ENCODE measurements around the gene SF1. TPM values are rescaled to one million over a fixed set of nuclear protein-coding genes. Genes with fewer than 3 reads are reported as not detected.

Gene SF1
- total RNA-seq, 4 donors from 2014 or later: 199 to 285 (median 234) TPM

DNA sequence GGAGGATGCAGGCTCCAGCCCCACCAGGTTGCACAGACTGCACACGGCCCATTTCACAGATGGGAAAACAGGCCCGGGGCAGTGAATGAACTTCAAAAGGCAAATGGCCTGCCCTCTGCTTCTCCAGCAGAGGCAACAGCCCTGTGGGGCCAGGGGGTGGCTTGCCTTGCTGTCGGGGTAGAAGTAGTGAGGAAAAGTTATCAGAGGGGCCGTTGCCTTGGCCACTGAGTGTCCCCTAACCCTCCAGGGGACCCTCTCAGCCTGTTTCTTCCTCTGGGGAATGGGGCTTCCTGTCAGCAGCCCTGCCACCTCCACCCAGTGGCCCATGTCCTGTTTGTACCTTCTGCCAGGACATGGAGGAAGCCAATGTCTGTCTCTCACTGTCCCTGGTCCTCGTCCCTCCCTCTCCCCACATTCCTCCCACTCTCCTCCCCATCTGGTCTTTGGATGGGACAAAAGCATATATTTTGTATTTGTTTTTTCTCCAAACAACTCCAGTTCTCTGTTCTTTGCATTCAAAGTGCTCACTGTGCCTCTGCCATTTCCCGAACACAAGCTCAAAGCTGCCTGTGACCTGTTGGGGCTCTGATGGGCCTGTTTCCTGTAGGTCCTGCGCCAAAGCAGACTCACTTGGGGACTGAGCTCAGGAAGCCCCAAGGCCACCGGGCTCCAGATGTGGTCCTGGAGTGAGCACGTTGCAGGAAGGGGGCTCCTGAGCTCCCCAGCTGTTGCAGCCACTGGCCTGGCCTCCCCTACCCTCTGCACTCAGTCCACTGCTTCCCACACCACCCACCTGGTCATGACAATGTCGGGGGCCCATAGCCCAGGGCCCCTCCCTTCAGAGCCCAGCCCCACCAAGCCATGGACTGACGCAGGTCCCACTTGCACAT, 15.2 kb upstream of the SF1 start:
- DNase-seq (ENCODE audit: extremely low spot score): no peak

DNA sequence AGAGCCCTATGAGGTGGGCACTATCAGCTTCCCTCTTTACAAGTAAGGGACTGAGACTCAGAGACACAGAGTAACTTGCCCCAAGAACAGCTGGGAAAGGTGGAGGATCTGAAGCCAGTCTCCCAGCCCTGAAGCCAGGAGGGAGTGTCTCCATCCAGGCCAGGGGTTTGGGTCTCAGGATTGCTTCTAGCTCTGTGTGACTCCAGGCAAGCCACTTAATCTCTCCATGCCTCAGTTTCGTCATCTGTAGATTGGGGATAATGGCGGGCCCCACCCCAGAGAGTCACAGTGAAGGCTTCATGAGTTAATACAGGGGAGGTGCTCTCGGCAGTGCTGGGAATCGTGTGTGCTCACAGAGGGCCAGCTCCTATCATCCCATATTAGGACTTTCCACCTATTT, 14.1 kb upstream of the SF1 start:
- Histone ChIP-seq H3K4me3 (no peak overlapping the region), H3K4me1 (peaks cover 0 to 10% (median 8%) of the 10 kb centered on the region in 4 donors), H3K36me3 (peaks cover 18 to 84% (median 61%) of the 10 kb centered on the region in 4 donors), H3K27ac (replicated peaks in 1 of 4) (no peak overlapping the region), H3K9me3 (no peaks in the 10 kb centered on the region), H3K27me3 (no peaks in the 10 kb centered on the region)
- DNase-seq (ENCODE audit: extremely low spot score): no peak
- TF ChIP-seq, protein P1, sequence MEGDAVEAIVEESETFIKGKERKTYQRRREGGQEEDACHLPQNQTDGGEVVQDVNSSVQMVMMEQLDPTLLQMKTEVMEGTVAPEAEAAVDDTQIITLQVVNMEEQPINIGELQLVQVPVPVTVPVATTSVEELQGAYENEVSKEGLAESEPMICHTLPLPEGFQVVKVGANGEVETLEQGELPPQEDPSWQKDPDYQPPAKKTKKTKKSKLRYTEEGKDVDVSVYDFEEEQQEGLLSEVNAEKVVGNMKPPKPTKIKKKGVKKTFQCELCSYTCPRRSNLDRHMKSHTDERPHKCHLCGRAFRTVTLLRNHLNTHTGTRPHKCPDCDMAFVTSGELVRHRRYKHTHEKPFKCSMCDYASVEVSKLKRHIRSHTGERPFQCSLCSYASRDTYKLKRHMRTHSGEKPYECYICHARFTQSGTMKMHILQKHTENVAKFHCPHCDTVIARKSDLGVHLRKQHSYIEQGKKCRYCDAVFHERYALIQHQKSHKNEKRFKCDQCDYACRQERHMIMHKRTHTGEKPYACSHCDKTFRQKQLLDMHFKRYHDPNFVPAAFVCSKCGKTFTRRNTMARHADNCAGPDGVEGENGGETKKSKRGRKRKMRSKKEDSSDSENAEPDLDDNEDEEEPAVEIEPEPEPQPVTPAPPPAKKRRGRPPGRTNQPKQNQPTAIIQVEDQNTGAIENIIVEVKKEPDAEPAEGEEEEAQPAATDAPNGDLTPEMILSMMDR (IDR thresholded peaks at IDR 0.05): no peak
- no peak for TF ChIP-seq POLR2AphosphoS5 (IDR thresholded peaks at IDR 0.05)
- no peak for TF ChIP-seq POLR2A (IDR thresholded peaks at IDR 0.05; ENCODE audit: low read depth)
- WGBS: 91% methylated on average over 4 of the region's 4 CpGs
- intact Hi-C loops (cut with DNase I): no loop called here

More for the DNA sequence above, 15.2 kb upstream of the SF1 start:
- intact Hi-C loops (cut with DNase I): no loop called here
- Histone ChIP-seq H3K4me1 (peaks cover 0 to 6% (median 2%) of the 10 kb centered on the region in 4 donors), H3K36me3 (peaks cover 18 to 88% (median 66%) of the 10 kb centered on the region in 4 donors), H3K4me3 (no peak overlapping the region), H3K27ac (replicated peaks in 1 of 4) (peak overlapping the region in 3 of 4 donors; percentile 7 to 18 (median 16)), H3K27me3 (no peaks in the 10 kb centered on the region), H3K9me3 (no peaks in the 10 kb centered on the region)
- TF ChIP-seq EP300 (IDR thresholded peaks at IDR 0.05) (no peak), POLR2AphosphoS5 (IDR thresholded peaks at IDR 0.05) (no peak), POLR2A (IDR thresholded peaks at IDR 0.05; ENCODE audit: low read depth) (no peak)
- TF ChIP-seq, protein P1 (IDR thresholded peaks at IDR 0.05): no peak
- 75% methylated on average over 11 of the region's 11 CpGs for WGBS

DNA sequence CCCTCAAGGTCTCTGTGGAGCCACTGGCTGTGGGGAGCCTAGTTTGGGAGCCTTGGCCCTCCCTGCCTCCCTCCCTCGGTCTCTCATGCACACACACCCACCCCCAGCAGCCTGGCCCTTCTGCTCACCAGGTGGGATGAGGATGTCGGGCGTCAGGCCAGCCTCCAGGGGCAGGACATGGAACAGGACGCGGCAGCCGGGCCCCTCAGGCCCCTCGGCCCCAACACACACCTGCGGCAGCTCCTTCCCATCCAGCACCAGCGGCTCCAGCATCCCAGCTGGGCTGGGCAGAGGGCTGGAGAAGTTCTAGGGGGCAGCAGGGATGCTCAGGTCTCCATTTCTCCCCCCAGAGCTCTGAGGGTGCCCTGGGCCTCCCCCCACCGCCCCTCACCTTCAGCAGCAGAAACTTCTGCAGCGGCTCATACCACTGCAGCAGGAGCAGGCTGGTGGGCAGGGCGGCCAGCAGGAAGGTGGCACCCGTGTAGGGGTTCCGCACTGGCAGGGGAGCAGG, 13.5 kb upstream of the SF1 start:
- H3K36me3 ChIP-seq: peaks cover 15 to 78% (median 54%) of the 10 kb centered on the region in 4 donors
- no peak overlapping the region for H3K27ac ChIP-seq (replicated peaks in 1 of 4)
- TF ChIP-seq POLR2A (IDR thresholded peaks at IDR 0.05; ENCODE audit: low read depth): no peak
- TF ChIP-seq, protein P1 (IDR thresholded peaks at IDR 0.05): no peak
- TF ChIP-seq EP300 (IDR thresholded peaks at IDR 0.05): no peak
- TF ChIP-seq POLR2AphosphoS5 (IDR thresholded peaks at IDR 0.05): no peak
- H3K4me1 ChIP-seq: peaks cover 0 to 12% (median 8%) of the 10 kb centered on the region in 4 donors
- no peak overlapping the region for H3K4me3 ChIP-seq
- no peak for DNase-seq (ENCODE audit: extremely low spot score)
- 94% methylated on average over 5 of the region's 14 CpGs for WGBS
- H3K9me3 ChIP-seq: no peaks in the 10 kb centered on the region
- intact Hi-C loops (cut with DNase I): no loop called here
- no peaks in the 10 kb centered on the region for H3K27me3 ChIP-seq

DNA sequence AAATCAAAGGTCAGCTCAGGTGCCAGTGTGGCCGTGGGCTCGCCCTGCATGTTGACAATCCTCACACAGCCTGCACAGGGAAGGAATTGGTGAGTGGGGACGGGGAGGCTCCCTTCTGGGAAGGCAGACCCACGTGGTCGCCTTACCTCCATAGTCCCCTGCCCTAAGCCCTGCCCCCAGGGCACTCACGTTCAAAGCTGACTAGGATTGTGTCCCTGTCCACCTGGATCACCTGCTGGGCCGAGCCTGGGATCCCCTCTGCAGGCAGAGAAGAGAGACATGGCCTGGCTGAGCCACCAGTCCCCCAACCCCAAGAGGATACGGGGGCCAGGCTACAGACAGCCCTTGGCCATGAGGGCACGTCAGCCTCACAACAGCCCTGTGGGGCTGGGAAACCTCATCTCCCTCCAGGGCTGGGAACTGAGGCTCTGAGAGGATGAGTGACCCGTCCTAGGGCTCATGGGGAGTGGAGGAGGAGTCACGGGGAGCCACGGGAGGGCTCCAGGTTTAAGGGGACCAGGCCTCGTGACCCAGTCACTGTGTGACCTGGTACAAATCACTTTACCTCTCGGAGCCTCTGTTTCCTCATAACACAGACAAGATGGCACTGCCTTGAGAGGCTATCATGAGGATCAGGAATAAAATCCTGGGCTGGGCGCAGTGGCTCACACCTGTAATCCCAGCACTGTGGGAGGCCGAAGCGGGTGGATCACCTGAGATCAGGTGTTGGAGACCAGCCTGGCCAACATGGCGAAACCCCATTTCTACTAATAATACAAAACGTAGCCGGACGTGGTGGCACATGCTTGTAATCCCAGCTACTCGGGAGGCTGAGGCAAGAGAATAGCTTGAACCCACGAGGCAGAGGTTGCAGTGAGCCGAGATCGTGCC, 12.1 kb upstream of the SF1 start:
- H3K9me3 ChIP-seq: no peaks in the 10 kb centered on the region
- intact Hi-C loops (cut with DNase I): no loop called here
- no peak overlapping the region for H3K27ac ChIP-seq (replicated peaks in 1 of 4)
- DNase-seq (ENCODE audit: extremely low spot score): no peak
- H3K4me3 ChIP-seq: no peak overlapping the region
- TF ChIP-seq, protein P1 (IDR thresholded peaks at IDR 0.05): no peak
- no peak for TF ChIP-seq POLR2AphosphoS5 (IDR thresholded peaks at IDR 0.05)
- TF ChIP-seq EP300 (IDR thresholded peaks at IDR 0.05): no peak
- no peak for TF ChIP-seq POLR2A (IDR thresholded peaks at IDR 0.05; ENCODE audit: low read depth)
- H3K27me3 ChIP-seq: no peaks in the 10 kb centered on the region
- WGBS: 85% methylated on average over 17 of the region's 25 CpGs
- peaks cover 4 to 64% (median 40%) of the 10 kb centered on the region in 4 donors for H3K36me3 ChIP-seq
- H3K4me1 ChIP-seq: peaks cover 0 to 12% (median 8%) of the 10 kb centered on the region in 4 donors

Data from esophagus muscularis mucosa (tissue), 4 donors.